Nephron progenitor cell (in vitro differentiated cells): ENCODE measurements around the gene NSF.

Experiments used
- DNase-seq: peaks from one replicate; pipeline ENCODE4 v3.0.0; 2021
- H3K27ac Mint-ChIP-seq: 2 replicates; pipeline ENCODE4 v1.8.0; 2021; ENCODE audit warnings: mild to moderate bottlenecking, moderate library complexity, mixed read lengths
- H3K27me3 Mint-ChIP-seq: 2 replicates; pipeline ENCODE4 v1.8.0; 2021; ENCODE audit warnings: mild to moderate bottlenecking, low read depth, mixed read lengths; ENCODE audit not compliant: poor library complexity
- H3K36me3 Mint-ChIP-seq: 2 replicates; pipeline ENCODE4 v1.8.0; 2021; ENCODE audit warnings: low read depth, mixed read lengths
- H3K4me1 Mint-ChIP-seq: 2 replicates; pipeline ENCODE4 v1.8.0; 2021; ENCODE audit warnings: mixed read lengths
- H3K4me3 Mint-ChIP-seq: 2 replicates; pipeline ENCODE4 v1.8.0; 2021; ENCODE audit warnings: mild to moderate bottlenecking, moderate library complexity, mixed read lengths
- H3K9me3 Mint-ChIP-seq: 2 replicates; pipeline ENCODE4 v1.8.0; 2021; ENCODE audit warnings: mild to moderate bottlenecking, moderate library complexity, mixed read lengths
- CTCF ChIP-seq: fragments of 200-600 bp; sonication (generic); IDR thresholded peaks from 2 replicates; pipeline ENCODE4 v1.5.0; 2021; ENCODE audit warnings: antibody characterized with exemption

The NSF gene

GRCh38 chr17:46793541-46793940, 203.1 kb downstream of the NSF start:
- Mint-ChIP-seq H3K27me3 (peaks cover 31% of the 10 kb centered on the region), H3K4me1 (peaks cover 20% of the 10 kb centered on the region), H3K36me3 (no peaks in the 10 kb centered on the region), H3K4me3 (no peak overlapping the region), H3K27ac (no peak overlapping the region), H3K9me3 (peaks cover 3% of the 10 kb centered on the region)
- no peak for TF ChIP-seq CTCF
- no peak for DNase-seq

- Mint-ChIP-seq H3K9me3 (peaks cover under 1% of the 10 kb centered on the region), H3K4me1 (peaks cover 20% of the 10 kb centered on the region), H3K27me3 (peaks cover 29% of the 10 kb centered on the region), H3K27ac (no peak overlapping the region), H3K4me3 (no peak overlapping the region), H3K36me3 (no peaks in the 10 kb centered on the region)
- no peak for TF ChIP-seq CTCF
- DNase-seq = no peak
These were observed 203.8 kb downstream of the NSF start for GRCh38 chr17:46794318-46794717.

GRCh38 chr17:46795379-46795952, 205.0 kb downstream of the NSF start:
- TF ChIP-seq CTCF = no peak
- Mint-ChIP-seq H3K36me3 (no peaks in the 10 kb centered on the region), H3K9me3 (no peaks in the 10 kb centered on the region), H3K27ac (no peak overlapping the region), H3K27me3 (peaks cover 28% of the 10 kb centered on the region), H3K4me3 (no peak overlapping the region), H3K4me1 (peaks cover 17% of the 10 kb centered on the region)
- DNase-seq = no peak

- H3K36me3 Mint-ChIP-seq = no peaks in the 10 kb centered on the region
- no peaks in the 10 kb centered on the region for H3K9me3 Mint-ChIP-seq
- TF ChIP-seq CTCF = no peak
- H3K27ac Mint-ChIP-seq = no peak overlapping the region
- peaks cover 11% of the 10 kb centered on the region for H3K4me1 Mint-ChIP-seq
- H3K4me3 Mint-ChIP-seq = no peak overlapping the region
- H3K27me3 Mint-ChIP-seq = peaks cover 26% of the 10 kb centered on the region
- DNase-seq = no peak
These were observed 205.6 kb downstream of the NSF start for GRCh38 chr17:46796084-46796483.

GRCh38 chr17:46796524-46796923, 206.1 kb downstream of the NSF start:
- no peak for DNase-seq
- Mint-ChIP-seq H3K27ac (no peak overlapping the region), H3K27me3 (peaks cover 26% of the 10 kb centered on the region), H3K9me3 (no peaks in the 10 kb centered on the region), H3K4me3 (no peak overlapping the region), H3K4me1 (peaks cover 11% of the 10 kb centered on the region), H3K36me3 (no peaks in the 10 kb centered on the region)
- no peak for TF ChIP-seq CTCF

GRCh38 chr17:46796956-46797530, 206.6 kb downstream of the NSF start:
- Mint-ChIP-seq H3K27me3 (peaks cover 25% of the 10 kb centered on the region), H3K4me3 (no peak overlapping the region), H3K27ac (no peak overlapping the region), H3K9me3 (no peaks in the 10 kb centered on the region), H3K36me3 (no peaks in the 10 kb centered on the region), H3K4me1 (peaks cover 11% of the 10 kb centered on the region)
- TF ChIP-seq CTCF = no peak
- DNase-seq = no peak
